ENCODE data around the gene GADD45A.

GADD45A gene

DNA sequence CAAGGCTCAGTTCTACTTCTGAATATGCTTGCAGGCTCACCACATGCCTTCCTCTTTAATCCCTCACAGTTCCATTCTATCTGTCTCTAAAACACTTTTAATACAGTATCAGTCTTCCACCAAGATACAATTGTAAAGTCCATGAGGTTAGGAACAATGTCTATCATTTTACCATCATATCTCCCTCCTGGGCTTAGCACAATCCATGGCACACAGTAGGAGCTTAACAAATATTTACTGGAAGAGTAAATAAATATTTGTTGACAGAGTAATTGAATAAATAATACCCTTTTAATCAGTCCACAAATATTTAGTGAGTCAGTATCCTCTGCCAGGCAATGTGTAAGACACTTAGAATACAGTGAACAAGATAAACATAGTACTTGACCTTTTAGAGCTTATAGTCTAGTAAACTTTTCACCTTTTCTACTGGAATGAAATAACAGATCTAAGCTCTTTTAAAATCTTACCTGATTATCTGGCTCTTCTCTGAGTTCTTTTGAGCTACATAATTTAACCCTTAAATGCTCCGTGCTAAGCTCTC, 12.7 kb upstream of the GADD45A start:
- no peak for FAIRE-seq

DNA sequence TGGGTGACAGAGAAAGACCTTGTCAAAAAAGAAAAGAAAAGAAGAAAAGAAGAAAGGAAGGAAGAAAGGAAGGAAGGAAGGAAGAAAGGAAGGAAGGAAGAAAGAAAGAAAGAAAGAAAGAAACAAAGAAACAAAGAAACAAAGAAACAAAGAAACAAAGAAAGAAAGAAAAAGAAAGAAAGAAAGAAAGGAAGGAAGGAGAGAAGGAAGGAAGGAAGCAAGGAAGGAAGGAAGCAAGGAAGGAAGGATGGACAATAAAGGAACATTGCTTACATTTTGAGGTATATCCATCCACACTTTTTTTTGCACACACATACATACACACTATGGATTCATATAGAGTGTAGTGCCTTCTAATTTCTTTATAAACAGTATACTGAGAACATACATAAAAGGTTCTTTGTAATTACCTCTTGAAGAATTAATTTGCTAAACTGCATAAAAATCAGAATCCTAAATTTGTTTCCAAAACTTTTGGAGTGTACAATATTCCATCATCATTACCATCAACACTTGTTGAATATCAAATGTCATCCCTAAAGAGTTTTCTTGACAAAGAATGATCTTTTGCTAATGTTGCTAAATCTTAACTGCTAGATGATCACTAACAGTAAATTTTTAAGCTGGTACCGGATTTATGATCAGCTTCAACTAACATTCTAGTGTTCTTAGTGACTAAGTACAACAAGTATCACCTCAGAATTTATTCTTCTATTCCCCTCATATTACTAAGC, 11.4 kb upstream of the GADD45A start:
- no peak for FAIRE-seq

DNA sequence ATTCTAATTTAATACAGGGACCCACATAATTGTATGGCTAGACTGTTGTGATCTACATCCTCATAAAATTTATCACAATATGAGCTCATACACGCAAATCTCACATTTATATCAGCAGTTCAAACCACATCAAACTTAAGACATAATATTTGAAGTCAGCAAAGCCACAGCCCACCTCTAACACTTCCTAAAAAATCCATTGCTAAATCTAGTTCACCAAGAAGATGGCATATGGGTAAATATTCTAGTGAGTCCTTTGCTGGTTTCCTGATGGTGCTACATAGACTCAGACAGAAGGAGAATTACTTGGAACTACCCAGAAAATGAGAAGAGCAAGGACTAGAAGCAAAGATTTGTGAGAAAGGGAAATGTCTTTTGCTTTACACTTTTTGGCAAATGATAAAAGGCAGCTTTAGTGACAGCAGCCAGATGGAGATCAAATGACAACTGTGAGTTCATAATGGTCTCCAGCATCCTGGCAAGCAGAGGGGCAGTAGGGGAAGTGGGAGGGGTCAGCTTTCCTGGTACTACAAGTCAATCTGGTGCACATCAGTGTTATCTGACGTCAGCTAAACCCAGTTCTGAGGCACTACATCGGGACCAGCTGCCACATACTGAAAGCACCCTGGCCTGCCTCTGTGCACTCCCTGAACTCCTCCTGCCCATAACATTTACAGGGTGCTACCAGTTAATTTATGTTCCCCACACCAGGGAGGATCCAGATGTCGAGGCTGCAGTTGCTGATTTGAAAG, 10.6 kb upstream of the GADD45A start:
- FAIRE-seq, result no peak

DNA sequence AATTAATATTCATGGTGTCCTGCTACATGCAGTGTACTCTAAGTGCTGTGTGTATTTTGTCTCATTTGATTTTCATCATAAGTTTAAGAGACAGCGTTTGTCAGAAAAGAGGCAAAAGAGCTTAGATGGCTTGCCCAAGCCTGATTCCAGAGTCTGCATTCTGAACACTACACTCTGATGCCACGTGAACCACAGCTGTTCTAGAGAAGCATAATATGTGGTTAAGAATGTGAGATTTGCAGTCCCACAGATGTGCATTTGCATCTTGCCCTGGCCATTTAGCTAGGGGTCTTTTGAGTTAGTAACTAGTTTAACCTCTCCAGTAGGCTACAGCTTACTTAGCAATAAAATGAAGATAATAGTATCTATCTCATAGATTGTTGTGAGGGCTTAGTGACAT, 9.2 kb upstream of the GADD45A start:
- no peak for FAIRE-seq

DNA sequence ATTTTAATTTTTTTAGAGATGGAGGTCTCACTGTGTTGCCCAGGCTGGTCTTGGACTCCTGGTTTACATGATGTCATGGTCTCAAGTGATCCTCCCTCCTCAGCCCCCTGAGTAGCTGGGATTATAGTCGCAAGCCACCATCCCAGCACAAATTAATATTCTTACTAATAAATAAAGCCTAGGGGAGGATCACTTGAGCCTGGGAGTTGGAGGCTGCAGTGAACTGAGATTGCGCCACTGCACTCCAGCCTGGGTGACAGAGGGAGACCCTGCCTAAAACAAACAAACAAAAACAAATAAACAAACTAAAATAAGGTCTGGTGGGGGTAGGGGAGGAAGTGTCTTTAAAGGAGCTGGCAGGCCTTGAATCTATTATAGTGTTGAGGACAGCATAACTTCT, 8.7 kb upstream of the GADD45A start:
- FAIRE-seq, result no peak

DNA sequence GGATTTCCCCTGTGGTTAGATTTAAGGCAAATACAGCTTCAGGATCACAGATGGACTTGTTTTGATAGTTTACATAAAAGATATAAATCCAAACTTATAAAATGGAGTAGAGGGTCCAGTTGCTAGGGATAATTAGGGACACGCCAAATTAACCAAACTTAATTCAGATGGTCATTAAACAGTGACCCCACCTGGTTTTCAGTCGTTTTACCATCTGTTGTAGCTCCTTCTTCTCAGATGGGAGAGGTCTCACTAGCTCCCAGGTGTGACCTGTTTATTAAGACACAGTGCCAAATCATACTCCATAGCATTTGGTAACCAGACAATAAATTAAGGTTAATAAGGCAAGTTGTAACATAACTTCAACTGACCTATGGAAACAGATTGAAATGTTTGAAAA, 8.1 kb upstream of the GADD45A start:
- FAIRE-seq, result no peak

DNA sequence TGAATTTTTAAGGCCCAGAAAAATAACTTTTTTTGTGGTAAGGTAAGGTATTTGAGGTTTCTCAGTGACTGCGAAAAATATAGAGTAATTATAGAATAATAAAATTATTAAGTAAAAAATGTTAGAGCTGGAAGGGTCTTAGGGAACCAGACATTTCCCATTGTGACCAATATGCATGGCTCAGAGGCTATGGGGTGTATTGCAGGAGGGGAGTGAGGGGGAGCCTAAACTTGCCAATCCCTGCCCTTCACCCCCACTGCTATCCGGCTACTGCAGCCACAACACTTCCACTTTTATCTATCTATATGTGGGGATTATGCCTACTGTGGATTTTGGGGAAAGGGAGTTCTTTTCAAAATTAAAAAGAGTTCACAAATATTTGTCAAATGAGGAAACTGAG, 7.6 kb upstream of the GADD45A start:
- no peak for FAIRE-seq

DNA sequence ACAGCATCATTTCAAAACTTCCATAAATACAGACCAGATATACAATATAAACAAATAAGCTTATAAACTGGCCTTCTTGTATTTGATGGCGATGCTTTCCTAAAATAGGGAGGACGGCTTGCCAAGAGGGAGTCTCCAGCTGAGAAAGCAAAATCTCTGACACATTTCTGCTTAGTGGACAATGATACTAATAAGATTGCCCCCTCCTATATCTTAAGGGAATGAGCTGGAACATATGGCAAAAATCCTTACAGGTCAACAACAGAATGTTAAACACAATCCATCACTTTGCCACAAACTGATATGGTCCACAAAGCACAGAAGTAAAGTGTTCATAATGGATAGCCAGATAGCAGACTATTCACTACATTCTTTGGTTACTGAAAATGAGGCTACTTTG, 7.1 kb upstream of the GADD45A start:
- FAIRE-seq, result no peak

DNA sequence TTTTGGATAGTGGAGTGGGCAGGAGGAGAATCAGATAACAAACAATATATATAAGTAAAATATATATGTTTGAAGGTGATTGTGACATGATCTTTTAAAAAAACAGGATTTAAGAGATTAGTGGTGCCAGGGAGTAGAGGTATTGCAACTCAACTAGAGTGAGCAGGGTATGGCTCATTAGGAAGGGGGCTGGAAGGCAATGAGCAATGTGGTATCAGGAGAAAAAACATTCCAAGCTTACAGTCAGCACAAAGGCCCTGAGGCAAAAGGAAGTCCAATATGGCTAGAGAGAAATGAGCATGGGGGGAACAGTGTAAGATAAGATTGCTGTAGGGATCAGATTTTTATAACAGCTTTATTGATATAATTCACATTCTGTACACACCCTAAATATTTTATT, 5.3 kb upstream of the GADD45A start:
- FAIRE-seq, result no peak

DNA sequence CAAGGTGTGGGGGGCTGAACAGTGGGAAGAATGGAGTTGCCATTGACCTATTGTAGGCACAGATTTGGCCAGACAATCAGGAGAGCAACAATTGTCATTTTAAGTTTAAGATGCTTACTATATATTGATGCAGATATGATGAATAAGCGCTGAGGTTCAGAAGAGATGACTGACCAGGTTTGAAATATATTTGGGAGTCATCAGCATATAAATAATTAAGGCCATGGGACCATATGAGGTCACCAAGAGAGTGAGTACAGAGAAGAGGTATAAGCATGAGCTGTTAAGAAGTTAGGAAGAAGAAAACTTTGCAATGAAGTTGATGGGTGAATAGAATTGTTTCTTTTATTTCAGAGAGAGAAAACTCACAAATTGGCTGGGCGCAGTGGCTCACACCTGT, 4.5 kb upstream of the GADD45A start:
- no peak for FAIRE-seq

DNA sequence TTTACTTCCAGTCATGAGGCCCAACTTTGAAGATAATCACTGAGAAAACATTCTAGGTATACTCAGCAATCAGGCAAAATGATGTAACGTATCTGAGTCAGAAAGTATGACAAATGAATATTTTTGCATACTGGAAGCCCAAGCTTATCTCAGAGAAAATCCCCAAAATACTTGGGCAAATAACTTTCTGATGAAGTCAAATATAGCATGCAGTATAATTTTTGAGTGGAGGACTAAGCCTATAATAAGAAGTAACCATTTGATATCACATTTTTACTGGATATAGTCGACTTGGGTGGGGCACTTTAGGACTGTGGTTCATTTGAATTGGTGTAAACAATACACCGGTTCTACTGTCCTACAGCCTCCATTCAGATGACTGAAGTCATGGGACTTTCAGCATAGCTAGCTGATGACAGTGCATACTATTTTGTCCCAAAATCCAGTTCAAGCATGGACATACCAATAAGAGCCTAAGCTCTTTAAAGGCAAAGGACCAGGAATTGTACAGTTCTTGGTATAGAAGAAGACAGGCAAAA, 2.3 kb upstream of the GADD45A start:
- no peak for FAIRE-seq

DNA sequence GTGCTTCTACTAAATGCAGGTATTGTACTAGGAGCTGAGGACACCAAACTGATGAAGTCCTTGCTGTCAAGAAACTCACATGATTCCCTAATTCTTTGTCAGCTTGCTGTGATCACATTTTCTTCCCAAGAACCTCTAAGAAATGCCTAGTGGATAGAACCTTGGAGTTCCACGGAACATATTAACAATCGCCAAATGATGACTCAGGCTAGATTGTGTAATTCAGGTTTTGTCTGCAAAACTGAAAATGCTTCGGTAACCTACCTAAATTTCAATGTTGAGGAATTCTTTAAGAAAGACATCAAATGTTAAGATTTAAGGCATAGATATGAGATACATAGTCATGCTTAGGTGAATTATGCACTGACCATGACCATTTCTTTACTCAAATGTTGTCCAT, 1.7 kb upstream of the GADD45A start:
- no peak for FAIRE-seq

DNA sequence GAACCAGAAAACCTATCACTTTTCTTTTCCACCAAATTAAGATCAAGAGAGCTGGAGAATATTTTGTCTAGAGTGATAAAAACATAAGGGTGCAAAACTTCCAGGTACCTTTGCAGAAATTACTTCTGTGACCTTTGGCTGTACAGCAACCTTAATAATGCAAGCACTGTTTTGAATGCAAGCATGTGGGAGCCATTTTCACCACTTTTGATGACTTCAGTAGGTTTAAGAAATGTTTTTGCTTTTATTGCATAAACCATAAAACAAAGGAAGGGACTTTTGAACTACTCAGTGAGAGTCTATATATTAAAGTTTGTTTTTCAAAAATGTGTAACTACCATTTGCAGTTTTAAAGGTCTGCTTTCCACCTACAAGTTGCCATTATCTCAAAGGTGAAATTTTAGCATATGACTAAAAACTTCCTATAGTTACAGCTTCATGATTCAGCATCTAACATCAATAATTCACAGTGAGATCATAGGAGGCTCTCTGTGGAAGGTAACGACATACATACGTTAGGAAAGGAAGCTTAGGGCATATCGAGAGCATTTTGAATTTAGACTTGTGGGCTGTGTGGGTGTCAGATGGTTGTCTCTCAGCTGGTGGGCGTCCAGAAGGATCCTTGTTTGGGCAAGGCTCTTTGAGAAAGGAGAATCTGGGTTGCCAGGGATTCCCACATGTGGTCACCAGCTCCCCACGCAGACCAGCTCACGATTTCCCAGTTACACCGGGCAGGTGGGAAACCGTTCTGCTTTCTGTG, 1.1 kb upstream of the GADD45A start:
- no peak for FAIRE-seq

DNA sequence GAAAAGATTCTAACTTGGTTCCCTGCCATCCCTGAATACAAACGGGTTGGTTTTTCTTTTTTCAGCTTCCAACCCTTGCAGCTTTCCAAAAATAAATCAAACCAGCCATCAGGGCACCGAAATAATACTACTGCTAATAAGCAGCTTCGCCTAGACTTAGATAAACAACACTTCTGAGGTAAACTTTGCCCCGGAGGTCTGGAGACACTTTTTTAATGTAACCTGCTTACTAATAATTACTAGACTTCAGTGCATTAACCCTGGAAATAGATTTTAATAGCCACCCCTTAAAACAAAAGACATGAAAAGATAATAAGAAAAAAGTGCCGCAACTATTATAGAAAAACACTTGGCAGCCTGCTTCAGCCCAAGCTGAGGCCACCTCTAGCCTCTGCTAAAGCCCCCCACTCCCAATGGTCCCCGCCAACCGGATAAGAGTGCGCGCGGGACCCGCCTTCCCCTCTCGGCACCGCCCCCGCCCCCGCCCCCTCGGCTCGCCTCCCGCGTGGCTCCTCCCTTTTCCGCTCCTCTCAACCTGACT, 405 bp upstream of the GADD45A start:
- FAIRE-seq, result no peak

DNA sequence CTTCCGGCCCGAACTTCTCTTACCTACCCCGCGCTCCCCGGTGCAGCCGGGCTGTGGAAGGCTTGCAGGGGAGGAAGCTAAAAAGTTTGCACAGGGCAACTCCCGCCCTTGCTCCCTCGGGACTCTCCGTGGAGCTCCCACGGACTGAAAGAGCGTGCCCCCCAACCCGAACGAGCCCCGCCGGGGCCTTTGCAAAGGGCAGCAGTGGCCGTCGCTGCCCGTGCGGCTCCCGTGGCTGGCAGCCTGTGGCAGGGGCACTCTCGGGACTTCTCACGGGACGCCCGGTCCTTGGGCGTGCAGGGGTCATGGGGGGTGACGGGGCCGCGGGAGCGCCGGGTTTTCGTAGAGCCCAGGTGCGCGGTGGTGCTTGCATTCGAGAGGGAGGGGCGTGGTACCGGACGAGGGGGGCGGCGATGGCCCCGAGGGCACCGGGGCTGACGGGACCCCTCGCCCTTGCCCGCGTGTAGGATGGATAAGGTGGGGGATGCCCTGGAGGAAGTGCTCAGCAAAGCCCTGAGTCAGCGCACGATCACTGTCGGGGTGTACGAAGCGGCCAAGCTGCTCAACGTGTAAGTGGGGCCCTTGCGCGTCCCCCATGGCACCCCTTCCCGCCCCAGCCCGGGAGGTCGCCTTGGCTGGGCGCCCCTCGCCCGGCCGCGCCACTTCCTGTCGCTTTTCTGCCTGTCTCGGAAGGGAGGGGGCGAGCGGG, 711 bp downstream of the GADD45A start:
- FAIRE-seq, result no peak

DNA sequence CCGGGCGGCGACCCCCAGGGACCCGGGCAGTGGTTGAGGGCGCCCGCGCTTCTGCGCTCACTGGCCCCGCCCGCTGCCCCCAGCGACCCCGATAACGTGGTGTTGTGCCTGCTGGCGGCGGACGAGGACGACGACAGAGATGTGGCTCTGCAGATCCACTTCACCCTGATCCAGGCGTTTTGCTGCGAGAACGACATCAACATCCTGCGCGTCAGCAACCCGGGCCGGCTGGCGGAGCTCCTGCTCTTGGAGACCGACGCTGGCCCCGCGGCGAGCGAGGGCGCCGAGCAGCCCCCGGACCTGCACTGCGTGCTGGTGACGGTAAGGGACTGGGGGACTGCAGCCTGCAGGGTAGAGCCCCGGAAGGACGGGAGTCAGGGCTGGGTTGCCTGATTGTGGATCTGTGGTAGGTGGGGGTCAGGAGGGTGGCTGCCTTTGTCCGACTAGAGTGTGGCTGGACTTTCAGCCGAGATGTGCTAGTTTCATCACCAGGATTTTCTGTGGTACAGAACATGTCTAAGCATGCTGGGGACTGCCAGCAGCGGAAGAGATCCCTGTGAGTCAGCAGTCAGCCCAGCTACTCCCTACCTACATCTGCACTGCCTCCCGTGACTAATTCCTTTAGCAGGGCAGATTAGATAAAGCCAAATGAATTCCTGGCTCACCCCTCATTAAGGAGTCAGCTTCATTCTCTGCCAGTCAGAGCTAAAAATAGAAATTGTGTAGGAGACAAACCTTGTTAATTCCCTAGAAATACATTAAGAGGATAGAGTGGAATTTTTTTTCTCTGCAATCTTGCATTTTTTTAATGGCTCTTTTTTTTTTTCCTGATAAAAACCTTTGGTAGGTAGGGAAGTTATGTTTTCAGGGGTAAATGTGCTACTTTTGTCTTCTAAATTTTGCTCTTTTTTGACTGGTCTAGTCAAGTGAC, 1.5 kb downstream of the GADD45A start:
- no peak for FAIRE-seq

DNA sequence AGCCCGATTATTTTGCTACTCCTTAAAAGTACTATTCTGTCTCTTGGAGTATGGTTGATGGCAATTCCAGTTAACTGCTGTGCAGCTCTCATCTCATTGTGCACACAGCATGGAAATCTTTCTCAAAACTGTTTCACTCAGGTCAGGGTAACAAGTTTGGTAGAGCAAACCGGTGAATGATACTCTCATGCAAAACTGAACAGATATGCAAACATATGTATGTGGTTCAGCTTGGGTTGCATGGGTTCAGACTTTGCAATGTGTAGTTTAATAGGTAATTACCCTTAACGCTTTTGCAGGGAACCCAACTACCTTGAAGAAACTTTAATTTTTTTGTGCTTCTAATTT, 2.2 kb downstream of the GADD45A start:
- no peak for FAIRE-seq

DNA sequence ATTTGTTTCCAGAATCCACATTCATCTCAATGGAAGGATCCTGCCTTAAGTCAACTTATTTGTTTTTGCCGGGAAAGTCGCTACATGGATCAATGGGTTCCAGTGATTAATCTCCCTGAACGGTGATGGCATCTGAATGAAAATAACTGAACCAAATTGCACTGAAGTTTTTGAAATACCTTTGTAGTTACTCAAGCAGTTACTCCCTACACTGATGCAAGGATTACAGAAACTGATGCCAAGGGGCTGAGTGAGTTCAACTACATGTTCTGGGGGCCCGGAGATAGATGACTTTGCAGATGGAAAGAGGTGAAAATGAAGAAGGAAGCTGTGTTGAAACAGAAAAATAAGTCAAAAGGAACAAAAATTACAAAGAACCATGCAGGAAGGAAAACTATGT, 2.6 kb downstream of the GADD45A start:
- FAIRE-seq, result no peak

DNA sequence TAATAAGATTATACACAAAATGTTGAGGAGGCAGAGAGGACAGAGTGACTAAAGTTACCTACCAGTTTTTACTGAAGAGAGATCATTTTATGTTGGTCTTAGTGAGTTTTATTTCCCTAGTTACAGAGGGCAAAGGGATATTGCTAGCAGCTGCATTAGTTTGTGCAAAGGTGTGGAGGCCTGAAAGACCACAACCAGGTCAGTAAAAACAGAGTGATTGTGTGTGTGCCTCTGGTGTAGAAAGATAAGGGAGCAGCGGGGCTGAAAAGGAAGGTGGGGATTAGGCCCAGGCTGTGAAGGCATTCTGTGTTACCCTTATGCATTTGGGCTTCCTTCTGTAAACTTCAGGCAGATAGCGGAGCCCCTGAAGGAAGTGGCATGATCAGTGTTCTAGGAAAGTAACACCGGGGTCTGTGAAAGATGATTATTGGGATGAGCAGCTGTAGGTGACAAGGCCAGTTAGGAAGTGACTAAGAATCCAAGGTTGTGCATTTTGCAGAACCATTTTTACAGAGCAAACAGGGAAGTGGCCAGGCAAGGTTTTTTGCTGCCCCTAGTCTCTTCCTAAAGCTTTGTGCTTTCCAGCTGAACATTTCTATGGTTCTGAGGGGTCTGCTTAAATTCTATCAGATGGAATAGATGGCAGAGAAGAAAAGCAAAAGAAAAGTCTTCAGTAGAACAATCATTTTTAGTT, 3.7 kb downstream of the GADD45A start:
- no peak for FAIRE-seq

DNA sequence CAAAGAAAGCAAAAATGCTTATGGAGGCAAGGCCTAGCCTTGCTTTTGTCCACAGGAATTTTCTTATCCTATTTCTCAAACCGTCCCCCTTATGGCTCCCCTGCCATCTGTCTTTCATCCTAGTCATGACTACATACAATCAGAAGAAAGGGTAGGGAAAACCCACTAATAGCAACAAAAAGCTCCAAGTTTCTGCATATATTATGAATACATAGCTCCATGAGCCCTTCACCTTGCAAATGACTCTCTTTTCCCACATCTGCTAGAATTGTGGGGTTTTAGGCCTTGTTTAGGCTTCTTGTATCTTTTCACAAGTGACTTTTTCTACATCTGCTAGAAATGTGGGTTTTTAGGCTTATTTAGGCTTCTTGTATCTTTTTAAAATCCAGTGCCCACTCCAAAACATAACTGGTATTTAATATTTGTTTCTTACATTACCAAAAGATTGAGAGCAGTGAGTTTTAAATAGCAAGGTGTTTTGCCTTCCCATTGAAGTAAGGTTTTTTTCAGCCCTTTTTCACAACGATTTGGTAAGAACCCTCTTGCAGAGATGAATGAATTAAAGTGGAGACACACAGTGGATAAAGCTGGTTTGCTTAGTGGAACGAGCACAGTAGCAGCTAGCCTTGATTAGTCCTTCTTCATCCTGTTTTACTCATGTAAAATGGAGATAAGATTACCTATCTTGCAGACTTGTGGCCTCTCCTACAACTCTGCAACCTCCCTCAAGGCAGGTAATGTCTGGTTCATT, 4.4 kb downstream of the GADD45A start:
- FAIRE-seq, result no peak
